ENCODE results near the gene DPF3.

GRCh38 chr14:72736786-72737559 is 156.9 kb downstream of the DPF3 start:
- TF ChIP-seq POLR2A (IDR thresholded peaks at IDR 0.05): no peak
- TF ChIP-seq, protein P1, sequence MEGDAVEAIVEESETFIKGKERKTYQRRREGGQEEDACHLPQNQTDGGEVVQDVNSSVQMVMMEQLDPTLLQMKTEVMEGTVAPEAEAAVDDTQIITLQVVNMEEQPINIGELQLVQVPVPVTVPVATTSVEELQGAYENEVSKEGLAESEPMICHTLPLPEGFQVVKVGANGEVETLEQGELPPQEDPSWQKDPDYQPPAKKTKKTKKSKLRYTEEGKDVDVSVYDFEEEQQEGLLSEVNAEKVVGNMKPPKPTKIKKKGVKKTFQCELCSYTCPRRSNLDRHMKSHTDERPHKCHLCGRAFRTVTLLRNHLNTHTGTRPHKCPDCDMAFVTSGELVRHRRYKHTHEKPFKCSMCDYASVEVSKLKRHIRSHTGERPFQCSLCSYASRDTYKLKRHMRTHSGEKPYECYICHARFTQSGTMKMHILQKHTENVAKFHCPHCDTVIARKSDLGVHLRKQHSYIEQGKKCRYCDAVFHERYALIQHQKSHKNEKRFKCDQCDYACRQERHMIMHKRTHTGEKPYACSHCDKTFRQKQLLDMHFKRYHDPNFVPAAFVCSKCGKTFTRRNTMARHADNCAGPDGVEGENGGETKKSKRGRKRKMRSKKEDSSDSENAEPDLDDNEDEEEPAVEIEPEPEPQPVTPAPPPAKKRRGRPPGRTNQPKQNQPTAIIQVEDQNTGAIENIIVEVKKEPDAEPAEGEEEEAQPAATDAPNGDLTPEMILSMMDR (IDR thresholded peaks at IDR 0.05): no peak
